AG04449 (cell line): ENCODE measurements around the gene TOR1A.
"Not testable (repeated sequence)": the region's sequence is repeated elsewhere in the genome, so short reads cannot be mapped to it uniquely, and the experiment has no call there.

Experiments used
- CTCF ChIA-PET: fragments of 350-600 bp; formaldehyde crosslinking; extraction: SDS; loops from one replicate; lab custom pipeline; 2021; ENCODE audit warnings: antibody characterized with exemption; lab: Yijun Ruan, JAX
- POLR2A ChIA-PET: fragments of 400-600, 350-600 bp; formaldehyde crosslinking; extraction: SDS; loops from one replicate; lab custom pipeline; 2020; ENCODE audit warnings: antibody characterized with exemption, inconsistent platforms; lab: Yijun Ruan, JAX
- DNase-seq: peaks from one replicate; pipeline ENCODE4 v3.0.0-alpha.2; 2010; ENCODE audit warnings: low read depth, low spot score
- H3K4me3 ChIP-seq: 2 replicates; pipeline ENCODE4 v1.5.1; 2011; ENCODE audit warnings: low read depth, mild to moderate bottlenecking, control low read depth, low read length
- TF ChIP-seq, protein P1 (sequence below): IDR thresholded peaks from one replicate; pipeline ENCODE4 v1.5.1; 2011; ENCODE audit warnings: mild to moderate bottlenecking, moderate library complexity, low read length, control low read depth, inconsistent platforms; ENCODE audit not compliant: insufficient read depth; ENCODE audit errors: missing control alignments

Gene TOR1A

GRCh38 chr9:129794549-129794948 is 29.4 kb downstream of the TOR1A start:
- DNase-seq = no peak
- POLR2A ChIA-PET = no interaction called here
- no peak overlapping the region for H3K4me3 ChIP-seq
- TF ChIP-seq, protein P1, sequence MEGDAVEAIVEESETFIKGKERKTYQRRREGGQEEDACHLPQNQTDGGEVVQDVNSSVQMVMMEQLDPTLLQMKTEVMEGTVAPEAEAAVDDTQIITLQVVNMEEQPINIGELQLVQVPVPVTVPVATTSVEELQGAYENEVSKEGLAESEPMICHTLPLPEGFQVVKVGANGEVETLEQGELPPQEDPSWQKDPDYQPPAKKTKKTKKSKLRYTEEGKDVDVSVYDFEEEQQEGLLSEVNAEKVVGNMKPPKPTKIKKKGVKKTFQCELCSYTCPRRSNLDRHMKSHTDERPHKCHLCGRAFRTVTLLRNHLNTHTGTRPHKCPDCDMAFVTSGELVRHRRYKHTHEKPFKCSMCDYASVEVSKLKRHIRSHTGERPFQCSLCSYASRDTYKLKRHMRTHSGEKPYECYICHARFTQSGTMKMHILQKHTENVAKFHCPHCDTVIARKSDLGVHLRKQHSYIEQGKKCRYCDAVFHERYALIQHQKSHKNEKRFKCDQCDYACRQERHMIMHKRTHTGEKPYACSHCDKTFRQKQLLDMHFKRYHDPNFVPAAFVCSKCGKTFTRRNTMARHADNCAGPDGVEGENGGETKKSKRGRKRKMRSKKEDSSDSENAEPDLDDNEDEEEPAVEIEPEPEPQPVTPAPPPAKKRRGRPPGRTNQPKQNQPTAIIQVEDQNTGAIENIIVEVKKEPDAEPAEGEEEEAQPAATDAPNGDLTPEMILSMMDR = no peak
- CTCF ChIA-PET = interaction anchor here (2.7 to 3.0 kb wide), 2 partner anchors 8 to 11 kb away, joined by 9 to 13 read pairs; no protein-coding TSS in a partner anchor

DNA sequence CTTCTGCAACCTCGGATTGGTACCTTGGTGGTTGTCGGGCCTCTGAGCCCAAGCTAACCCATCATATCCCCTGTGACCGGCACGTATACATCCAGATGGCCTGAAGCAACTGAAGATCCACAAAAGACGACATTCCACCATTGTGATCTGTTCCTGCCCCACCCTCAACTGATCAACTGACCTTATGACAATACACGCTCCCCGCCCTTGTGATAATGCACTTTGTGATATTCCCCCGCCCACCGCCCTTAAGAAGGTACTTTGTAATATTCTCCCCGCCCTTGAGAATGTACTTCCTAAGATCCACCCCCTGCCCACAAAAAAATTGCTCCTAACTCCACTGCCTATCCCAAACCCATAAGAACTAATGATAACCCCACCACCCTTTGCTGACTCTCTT is 37.5 kb downstream of the TOR1A start:
- TF ChIP-seq, protein P1 = no peak
- no peak for DNase-seq
- CTCF ChIA-PET = interaction anchor here (1.0 to 19.2 kb wide), 12 partner anchors 9 to 654 kb away, joined by 3 to 429 read pairs (median 8); partner anchors contain the start of genes ASB6 and PTGES
- H3K4me3 ChIP-seq = no peak overlapping the region
- POLR2A ChIA-PET = no interaction called here

DNA sequence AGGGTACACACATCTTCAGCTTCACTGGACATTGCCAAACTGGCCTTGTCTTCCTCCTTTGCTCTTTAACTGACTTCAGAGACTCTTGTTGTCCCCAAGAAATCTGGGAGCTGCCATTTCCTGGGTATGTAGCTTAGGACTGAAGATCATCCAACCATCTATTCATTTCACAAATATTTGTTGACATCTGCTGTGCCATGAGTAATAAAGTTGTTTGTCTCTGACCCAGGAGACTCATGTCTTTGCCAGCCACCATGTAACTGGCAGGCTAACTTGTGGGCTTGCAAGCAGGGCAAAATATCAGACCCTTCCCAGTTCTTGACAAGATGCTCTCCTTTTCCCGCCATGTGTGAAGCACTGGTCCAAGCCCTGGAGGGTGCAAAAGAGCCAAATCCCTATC is 38.1 kb downstream of the TOR1A start:
- CTCF ChIA-PET = interaction anchor here (0.6 to 19.2 kb wide), 15 partner anchors 9 to 654 kb away, joined by 3 to 429 read pairs (median 6); partner anchors contain the start of genes ASB6 and PTGES
- TF ChIP-seq, protein P1 = no peak
- no peak overlapping the region for H3K4me3 ChIP-seq
- no peak for DNase-seq
- POLR2A ChIA-PET = no interaction called here

DNA sequence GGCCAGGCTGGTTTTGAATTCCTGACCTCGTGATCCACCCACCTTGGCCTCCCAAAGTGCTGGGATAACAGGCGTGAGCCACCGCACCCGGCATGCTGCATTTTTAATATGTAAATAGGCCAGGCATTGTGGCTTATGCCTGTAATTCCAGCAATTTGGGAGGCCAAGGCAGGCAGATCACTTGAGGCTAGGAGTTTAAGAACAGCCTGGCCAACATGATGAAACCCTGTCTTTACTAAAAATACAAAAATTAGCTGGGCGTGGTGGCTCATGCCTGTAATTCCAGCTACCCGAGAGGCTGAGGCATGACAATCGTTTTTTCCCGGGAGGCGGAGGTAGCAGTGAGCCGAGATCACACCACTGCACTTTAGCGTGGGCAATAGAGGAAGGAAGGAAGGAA is 39.0 kb downstream of the TOR1A start:
- POLR2A ChIA-PET, DNase-seq, H3K4me3 ChIP-seq: not testable (repeated sequence)
- CTCF ChIA-PET = interaction anchor here (1.2 to 19.2 kb wide), 16 partner anchors 10 to 654 kb away, joined by 3 to 429 read pairs (median 10); partner anchors contain the start of genes ASB6 and PTGES

- TF ChIP-seq, protein P1 = peak; percentile 84
- no peak for DNase-seq
- CTCF ChIA-PET = interaction anchor here (0.6 to 19.2 kb wide), 34 partner anchors 11 to 1666 kb away, joined by 3 to 429 read pairs (median 5); partner anchors contain the start of genes ASB6 and PTGES
- no peak overlapping the region for H3K4me3 ChIP-seq
- POLR2A ChIA-PET = no interaction called here
These were observed 40.2 kb downstream of the TOR1A start for GRCh38 chr9:129783516-129784361.

DNA sequence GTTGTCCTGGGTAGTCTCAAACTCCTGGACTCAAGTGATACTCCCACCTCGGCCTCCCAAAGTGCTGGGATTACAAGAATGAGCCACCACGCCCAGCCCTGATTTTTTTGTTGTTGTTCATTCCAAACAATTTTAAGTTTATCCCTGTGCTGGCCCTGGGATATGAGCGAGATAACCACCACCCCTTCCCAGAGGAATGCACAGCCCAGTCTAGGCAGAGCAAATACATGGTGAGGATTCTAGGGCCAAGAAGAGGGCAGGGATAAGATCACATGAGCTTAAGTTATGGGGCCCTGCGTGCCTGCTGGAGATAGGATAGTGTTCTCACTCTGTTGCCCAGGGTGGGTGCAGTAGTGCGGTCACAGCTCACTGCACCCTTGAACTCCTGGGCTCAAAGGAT is 42.0 kb downstream of the TOR1A start:
- H3K4me3 ChIP-seq = no peak overlapping the region
- ChIA-PET CTCF (interaction anchor here (1.0 to 19.2 kb wide), 16 partner anchors 8 to 650 kb away, joined by 3 to 429 read pairs (median 6); partner anchors contain the start of genes ASB6 and PTGES), POLR2A (interaction anchor here (1.0 kb wide), 1 partner anchor 45 kb away, joined by 3 read pairs; no protein-coding TSS in a partner anchor)
- no peak for DNase-seq
- TF ChIP-seq, protein P1 = no peak
